Measurements from ENCODE around the gene KRT83.

- TF ChIP-seq CTCF (IDR thresholded peaks at IDR 0.05) (no peak), EZH2 (IDR thresholded peaks at IDR 0.05; ENCODE audit: borderline replicate concordance, insufficient read depth, low read depth, low read length, poor library complexity, severe bottlenecking) (no peak)
These were observed 24.5 kb downstream of the KRT83 start for GRCh38 chr12:52296572-52297215.
